ENCODE results near the gene CXCL11. TPM values are rescaled to one million over a fixed set of nuclear protein-coding genes. Genes with fewer than 3 reads are reported as not detected.
"Not testable (repeated sequence)": the region's sequence is repeated elsewhere in the genome, so short reads cannot be mapped to it uniquely, and the experiment has no call there.

Gene CXCL11
- total RNA-seq, 1 donor from 2014 or later = not detected

DNA sequence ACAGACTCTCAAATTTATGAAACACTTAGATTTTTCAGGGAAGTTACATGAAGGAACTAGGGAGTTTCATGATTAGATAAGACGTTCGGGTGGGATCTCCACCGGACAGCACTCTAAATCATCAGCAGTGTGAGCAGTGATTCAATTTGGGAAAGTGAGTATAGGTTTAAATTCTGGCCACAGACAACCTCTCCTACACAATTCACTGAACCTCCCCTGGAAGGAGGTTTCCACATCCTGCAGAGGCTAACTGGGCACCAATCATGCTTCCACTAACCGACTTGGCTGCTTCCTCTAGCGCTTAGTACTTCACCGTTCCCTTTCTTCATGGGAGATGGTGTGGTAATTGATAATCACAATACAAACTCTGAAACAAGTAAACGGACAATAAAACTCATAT is 34.2 kb downstream of the CXCL11 start:
- H3K27me3 Mint-ChIP-seq = no peaks in the 10 kb centered on the region
- H3K36me3 Mint-ChIP-seq (ENCODE audit: low read depth) = no peaks in the 10 kb centered on the region
- no peaks in the 10 kb centered on the region for H3K4me1 Mint-ChIP-seq
- no peak overlapping the region for H3K4me3 Mint-ChIP-seq
- H3K27ac Mint-ChIP-seq = no peak overlapping the region
- TF ChIP-seq, protein P1, sequence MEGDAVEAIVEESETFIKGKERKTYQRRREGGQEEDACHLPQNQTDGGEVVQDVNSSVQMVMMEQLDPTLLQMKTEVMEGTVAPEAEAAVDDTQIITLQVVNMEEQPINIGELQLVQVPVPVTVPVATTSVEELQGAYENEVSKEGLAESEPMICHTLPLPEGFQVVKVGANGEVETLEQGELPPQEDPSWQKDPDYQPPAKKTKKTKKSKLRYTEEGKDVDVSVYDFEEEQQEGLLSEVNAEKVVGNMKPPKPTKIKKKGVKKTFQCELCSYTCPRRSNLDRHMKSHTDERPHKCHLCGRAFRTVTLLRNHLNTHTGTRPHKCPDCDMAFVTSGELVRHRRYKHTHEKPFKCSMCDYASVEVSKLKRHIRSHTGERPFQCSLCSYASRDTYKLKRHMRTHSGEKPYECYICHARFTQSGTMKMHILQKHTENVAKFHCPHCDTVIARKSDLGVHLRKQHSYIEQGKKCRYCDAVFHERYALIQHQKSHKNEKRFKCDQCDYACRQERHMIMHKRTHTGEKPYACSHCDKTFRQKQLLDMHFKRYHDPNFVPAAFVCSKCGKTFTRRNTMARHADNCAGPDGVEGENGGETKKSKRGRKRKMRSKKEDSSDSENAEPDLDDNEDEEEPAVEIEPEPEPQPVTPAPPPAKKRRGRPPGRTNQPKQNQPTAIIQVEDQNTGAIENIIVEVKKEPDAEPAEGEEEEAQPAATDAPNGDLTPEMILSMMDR (IDR thresholded peaks at IDR 0.05) = no peak
- DNase-seq (no peak), ATAC-seq (ENCODE audit: low read depth) (no peak)
- CTCF ChIA-PET = no interaction called here
- intact Hi-C loops (cut with micrococcal nuclease) = no loop called here
- POLR2A ChIA-PET = no interaction called here
- no peaks in the 10 kb centered on the region for H3K9me3 Mint-ChIP-seq

DNA sequence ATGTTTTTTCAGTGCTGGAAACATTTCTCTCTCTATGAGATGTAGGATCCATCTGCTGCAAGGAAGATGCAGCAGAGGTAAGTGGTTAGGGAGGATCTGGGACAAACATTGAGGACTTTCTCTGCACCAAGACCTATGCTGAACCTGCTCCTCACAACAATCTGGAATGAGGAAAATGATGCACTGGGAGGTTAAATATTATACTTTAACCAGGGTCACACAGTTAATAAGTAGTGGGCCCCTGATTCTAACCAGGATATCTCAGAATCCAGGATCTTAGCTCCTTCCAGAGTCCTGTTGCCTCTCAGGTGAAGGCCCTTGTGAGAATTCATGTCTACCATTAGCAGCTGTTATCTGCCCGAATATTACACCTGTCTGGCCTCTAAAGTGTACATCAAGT is 35.6 kb downstream of the CXCL11 start:
- POLR2A ChIA-PET = no interaction called here

DNA sequence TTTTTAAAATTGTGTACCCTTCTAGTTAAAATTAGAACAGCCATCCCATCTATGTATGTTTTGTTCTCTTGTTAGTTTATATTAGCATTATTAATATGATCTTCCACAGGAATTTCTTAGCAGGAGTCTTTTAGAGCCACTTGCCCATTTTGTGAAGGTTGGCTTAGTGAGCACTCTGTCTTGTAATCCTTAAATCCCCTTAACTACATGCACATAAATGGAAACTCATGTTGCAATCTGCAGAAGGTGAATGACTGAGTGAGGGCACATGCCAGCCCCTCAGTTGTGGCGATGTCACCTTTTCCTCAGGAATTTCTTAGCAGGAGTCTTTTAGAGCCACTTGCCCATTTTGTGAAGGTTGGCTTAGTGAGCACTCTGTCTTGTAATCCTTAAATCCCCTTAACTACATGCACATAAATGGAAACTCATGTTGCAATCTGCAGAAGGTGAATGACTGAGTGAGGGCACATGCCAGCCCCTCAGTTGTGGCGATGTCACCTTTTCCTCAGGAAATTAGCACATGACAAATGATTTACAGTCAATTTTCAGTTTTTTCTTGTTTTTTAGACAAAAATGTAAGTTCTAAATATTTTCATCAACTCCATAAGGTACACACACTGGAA is 37.2 kb downstream of the CXCL11 start:
- H3K4me1 Mint-ChIP-seq; H3K9me3 Mint-ChIP-seq; H3K27me3 Mint-ChIP-seq; H3K36me3 Mint-ChIP-seq (ENCODE audit: low read depth); POLR2A ChIA-PET; DNase-seq; intact Hi-C loops (cut with micrococcal nuclease); H3K27ac Mint-ChIP-seq; ATAC-seq (ENCODE audit: low read depth); H3K4me3 Mint-ChIP-seq: not testable (repeated sequence)
- CTCF ChIA-PET = interaction anchor here (1.3 kb wide), 1 partner anchor 62 kb away, joined by 3 read pairs; no protein-coding TSS in a partner anchor

More for the DNA sequence above, 35.6 kb downstream of the CXCL11 start:
- no peaks in the 10 kb centered on the region for H3K36me3 Mint-ChIP-seq (ENCODE audit: low read depth)
- H3K4me1 Mint-ChIP-seq = no peaks in the 10 kb centered on the region
- H3K9me3 Mint-ChIP-seq = no peaks in the 10 kb centered on the region
- intact Hi-C loops (cut with micrococcal nuclease) = no loop called here
- no peak for ATAC-seq (ENCODE audit: low read depth)
- CTCF ChIA-PET = no interaction called here
- H3K4me3 Mint-ChIP-seq = no peak overlapping the region
- TF ChIP-seq, protein P1 (IDR thresholded peaks at IDR 0.05) = no peak
- DNase-seq = no peak
- no peak overlapping the region for H3K27ac Mint-ChIP-seq
- H3K27me3 Mint-ChIP-seq = no peaks in the 10 kb centered on the region

DNA sequence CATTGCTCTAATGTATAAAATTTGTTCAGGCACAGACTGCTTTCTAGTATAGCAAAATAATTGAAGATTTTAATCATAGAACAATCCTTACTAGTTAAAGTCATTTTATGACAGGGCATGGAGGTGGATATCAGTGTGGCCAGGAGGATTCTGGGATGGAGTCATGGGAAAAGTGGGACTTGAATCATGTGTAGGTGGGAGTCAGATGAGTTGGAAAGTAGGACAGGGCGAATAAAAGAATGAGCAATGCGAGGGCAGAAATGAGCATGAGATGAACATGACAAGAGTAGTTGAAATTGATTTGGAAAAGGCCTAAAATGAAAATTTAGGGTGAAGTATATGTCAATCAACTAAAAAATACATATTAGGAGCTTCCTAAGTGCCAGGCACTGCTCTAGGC is 37.9 kb downstream of the CXCL11 start:
- Mint-ChIP-seq H3K27ac (no peak overlapping the region), H3K4me1 (no peaks in the 10 kb centered on the region), H3K27me3 (no peaks in the 10 kb centered on the region), H3K4me3 (no peak overlapping the region), H3K9me3 (no peaks in the 10 kb centered on the region), H3K36me3 (ENCODE audit: low read depth) (no peaks in the 10 kb centered on the region)
- ATAC-seq (ENCODE audit: low read depth) (no peak), DNase-seq (no peak)
- TF ChIP-seq, protein P1 (IDR thresholded peaks at IDR 0.05) = no peak
- intact Hi-C loops (cut with micrococcal nuclease) = no loop called here
- ChIA-PET CTCF (interaction anchor here (0.9 to 4.4 kb wide), 5 partner anchors 56 to 71 kb away, joined by 3 to 117 read pairs (median 4); no protein-coding TSS in a partner anchor), POLR2A (no interaction called here)

DNA sequence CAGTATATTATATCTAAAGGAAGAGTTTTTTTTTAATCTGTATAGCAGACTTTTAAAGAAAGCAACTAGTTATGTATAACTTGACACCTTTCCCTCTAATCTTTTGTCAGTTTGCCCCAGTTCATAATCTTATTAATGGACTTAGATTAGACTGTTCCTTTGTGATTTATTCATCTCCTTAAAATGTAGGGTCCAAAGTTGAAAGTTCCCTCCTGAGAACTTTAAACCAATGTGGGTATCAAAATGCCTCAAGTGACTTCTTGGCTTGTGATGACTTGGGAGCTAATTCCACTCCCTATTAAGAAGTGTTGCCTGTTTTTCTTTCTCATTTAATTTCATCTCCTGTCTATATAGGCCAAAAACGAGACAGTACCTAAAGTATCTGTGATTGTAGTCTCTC is 38.8 kb downstream of the CXCL11 start:
- Mint-ChIP-seq H3K4me3 (no peak overlapping the region), H3K4me1 (no peaks in the 10 kb centered on the region), H3K36me3 (ENCODE audit: low read depth) (no peaks in the 10 kb centered on the region), H3K9me3 (no peaks in the 10 kb centered on the region), H3K27me3 (peaks cover 2% of the 10 kb centered on the region), H3K27ac (no peak overlapping the region)
- DNase-seq = no peak
- intact Hi-C loops (cut with micrococcal nuclease) = no loop called here
- ChIA-PET CTCF (interaction anchor here (0.9 to 4.4 kb wide), 9 partner anchors 35 to 87 kb away, joined by 3 to 117 read pairs (median 4); partner anchors contain the start of gene ART3), POLR2A (interaction anchor here (0.6 kb wide), 1 partner anchor 66 kb away, joined by 3 read pairs; no protein-coding TSS in a partner anchor)
- TF ChIP-seq, protein P1 (IDR thresholded peaks at IDR 0.05) = no peak
- ATAC-seq (ENCODE audit: low read depth) = no peak
